NCI-H2196 (cell line): ENCODE results near the gene SPACA9.

Experiments
- DNase-seq: peaks from one replicate; lab custom pipeline; 2025; ENCODE audit not compliant: unreplicated experiment; lab: John Stamatoyannopoulos, UW

SPACA9 gene

DNA sequence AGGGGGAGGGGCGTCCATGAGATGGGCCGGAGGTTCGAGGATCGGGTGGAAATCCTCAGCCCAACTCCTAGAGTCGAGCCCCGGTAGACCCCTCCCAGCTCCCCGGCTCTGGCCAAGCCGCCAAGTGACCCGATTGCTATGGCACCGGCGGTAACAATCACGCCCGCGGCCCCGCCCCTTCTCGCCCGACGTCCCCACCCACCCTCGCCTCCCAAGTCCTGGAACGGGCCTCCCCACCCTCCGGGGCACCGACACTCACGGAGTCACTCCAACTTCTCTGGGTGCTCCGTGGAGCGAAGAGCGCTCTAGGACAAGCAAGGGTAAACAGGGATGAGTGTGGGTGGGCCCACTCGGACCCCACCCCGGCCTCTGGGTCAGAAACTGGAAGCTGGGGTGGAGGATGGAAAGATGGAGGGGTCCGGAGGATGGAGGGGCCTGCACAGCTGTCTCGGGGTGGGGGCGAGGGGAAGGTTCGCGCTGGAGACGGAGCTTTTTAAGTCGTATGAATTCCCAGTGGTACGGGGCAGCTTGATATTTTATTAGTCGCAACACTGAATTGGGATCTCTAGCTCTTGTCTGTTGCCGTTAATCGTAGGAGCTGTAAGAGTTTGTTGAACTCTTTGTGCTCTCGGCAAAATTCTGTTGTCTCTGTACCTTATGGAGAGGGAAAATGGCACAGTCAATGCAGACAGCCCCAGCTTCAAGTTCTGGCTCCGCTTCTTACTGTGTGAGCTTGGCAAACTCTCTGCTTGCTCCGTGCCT, at the start of gene SPACA9:
Gene SPACA9, plus strand, starts transcription at position 204 of the 762 bp plus-strand sequence. CDS start 5,050 bp downstream, outside the sequence.
- DNase-seq, result peak; percentile 25

DNA sequence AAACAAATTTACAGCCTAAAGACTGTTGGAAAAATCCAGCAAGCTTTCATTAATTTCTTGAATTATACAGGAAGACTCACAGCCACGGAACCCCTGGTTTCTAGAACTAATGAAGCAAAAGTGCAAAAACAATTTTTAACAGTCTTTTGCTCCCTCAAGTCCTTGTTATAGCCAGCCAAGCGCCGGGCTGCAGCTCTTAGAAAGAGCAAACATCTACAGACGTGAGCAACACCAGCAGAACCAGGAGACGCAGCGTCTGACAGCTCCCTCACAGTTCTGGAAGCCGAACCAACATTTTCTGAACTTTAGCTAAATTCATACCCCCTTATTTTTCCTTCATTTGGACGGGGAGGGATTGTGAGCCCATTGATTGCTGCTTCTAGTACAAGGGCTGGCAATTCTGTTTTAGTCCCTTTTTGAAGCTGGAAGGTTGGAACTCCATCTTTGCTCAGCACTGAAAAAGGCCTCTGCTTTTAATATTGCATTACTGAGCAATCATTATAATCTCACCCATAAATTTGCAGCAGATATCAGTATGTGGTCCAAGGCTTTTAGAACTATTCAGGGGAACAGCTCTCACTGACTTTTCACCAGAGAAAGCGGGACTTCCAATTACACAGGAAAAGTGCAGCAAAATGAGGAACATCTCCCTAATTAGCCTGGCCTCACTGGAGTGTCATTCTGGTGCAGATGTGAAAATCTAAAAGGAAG, 46.4 kb upstream of the SPACA9 start:
- DNase-seq, result no peak

DNA sequence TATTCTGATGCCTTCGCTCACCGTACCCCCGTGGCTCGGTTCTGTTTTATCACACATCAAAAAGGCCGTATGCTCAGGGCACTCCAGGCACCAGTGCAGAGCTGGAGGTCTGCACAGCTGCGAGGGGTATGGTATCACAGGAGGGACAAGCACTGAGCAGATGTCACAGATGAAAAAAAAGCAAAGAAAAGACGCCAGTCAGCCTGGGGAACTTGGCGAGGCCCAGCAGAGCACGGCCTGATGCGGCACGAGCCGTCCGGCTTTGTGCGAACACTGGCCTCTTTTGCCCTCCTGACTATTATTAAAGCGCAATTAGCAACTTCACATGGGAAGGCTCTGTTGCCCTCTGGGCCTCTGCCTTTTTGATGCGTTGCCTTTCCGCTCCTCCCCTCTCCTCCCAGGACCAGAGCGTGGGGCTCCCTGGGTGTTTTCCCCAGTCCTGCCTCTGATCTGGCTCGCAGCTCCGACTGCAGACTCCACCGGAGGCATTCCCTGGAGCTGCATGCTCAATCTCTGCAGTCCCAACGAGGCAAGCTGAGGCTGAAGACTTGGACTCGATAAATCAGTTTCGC, 45.1 kb upstream of the SPACA9 start:
- DNase-seq, result no peak

DNA sequence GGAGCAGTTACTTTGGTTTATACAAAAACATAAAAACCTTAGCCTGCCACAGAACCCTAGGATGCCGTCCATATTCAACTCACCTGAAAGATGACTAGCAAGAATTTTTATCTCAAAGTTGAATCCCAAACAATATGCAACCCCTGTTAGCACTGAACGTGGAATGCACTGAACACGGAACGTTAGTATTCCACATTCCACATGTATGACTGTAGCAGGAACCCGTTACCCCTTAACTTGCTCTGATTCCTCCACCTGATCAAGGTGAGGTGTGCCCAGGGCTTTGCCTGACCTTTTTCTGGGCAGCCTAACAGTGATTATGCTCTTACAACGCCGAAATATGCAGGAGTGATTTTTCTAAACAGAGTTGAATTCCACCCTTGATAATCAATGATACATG, 44.4 kb upstream of the SPACA9 start:
- DNase-seq, result no peak

DNA sequence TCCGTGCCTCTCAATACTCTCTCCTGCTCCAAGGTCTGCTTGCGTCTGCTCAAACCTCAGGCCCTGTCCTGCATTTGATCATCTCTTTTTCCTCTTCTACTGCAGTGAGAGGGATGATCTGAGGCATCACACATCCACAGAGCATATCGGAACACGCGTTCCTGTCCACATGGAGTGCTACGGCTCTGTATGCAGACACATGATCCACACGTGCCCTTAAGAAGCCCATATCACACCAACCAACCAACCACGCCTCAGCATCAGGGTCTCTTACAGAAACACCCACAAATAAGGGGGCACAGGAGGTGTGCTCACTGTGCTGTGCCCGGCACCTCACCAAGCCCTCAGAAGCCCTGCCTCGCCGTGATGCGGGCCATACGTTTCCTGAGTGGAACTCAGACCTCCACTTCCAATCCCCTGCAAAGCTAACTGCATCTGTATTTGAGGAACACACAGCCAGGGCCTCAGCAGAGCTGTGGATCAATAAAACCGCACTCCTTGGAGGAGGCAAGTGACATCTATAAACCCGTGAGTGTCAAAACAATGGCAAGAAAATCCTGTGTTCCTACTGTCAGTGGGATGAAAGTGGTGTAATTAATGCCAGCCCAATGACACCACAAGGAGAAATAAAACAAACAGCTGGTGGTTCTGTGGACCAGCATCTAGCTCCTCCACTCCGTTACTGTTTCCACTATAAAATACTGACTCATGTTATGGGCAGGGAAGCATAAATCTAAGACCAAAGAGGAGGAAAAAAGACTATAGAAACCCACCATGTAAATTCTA, 41.0 kb upstream of the SPACA9 start:
- DNase-seq, result no peak

DNA sequence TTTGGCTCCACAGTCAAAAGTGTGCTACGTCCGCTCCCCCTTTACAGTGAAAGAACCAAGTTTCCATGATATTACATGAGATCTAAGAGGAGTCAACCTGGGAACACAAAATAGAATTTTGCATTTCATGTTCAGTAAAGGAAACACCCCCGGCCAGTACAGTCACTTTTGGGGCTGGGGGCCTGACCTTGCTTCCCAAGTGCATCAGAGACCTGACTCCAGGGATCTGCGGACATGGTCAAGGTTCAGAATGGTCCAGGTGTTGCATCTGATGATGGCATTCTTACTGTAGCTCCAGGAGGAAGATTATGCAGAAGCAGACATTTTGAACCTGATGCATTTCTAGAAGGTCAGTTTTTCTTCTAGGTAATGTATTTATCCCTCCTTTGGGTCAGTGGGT, 40.4 kb upstream of the SPACA9 start:
- no peak for DNase-seq

DNA sequence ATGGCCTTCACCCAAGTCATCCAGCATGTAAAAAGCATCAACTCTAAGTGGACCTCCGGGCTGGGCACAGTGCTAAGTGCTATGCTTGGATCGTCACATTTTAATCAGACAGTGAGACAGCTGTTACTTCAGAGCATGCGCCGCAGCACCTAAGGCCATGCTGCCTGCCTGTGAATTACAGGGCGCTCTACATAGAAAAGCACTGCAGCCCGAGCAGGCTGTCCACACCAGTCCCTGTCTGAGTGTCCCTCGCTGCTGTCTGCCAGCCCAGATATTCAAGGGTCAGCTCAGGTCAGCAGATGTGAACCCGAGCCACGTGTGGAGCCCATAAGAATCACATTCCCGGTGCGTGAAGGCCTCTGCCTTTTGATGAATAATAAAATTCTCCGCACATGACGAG, 37.7 kb upstream of the SPACA9 start:
- no peak for DNase-seq

DNA sequence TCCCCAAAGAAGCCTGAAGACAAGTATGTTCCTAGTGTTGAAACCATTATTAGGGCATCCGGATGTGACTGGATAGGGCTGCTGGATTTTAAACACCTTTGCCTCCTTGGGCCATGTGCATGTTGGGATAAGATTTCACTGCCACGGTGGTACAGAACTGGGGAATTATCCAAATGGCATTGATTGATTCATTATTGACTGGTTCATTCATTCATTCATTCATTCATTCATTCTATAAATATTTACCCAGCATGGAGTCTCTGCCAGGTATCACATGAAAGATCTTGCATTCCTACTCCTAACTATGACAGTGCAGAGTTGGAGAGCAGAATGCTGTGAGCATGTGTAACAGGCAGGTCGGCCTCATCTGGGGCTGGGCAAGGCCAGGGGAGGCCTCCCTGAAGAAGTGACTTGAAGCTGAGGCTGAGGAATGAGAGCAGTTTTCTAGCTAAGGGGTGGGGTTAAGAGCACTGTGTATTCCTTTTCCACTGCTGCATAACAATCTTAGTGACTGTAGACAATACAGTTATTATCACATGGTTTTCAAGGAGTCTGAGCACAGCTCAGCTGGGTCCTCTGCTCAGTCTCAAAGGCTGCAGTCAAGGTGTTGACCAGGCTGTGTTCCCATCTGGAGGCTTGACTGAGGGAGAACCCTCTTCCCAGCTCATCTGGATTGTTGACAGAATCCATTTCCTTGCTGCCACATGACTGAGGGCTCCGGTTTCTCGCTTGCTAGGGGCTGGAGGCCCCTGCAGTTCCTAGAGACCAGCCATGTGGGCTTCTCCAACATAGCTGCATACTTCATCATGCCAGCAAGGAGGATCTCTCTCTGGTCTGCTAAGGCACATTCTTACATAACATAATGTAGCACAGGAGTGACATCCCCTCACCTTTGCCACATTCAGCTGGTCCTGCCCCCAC, 36.3 kb upstream of the SPACA9 start:
- no peak for DNase-seq

DNA sequence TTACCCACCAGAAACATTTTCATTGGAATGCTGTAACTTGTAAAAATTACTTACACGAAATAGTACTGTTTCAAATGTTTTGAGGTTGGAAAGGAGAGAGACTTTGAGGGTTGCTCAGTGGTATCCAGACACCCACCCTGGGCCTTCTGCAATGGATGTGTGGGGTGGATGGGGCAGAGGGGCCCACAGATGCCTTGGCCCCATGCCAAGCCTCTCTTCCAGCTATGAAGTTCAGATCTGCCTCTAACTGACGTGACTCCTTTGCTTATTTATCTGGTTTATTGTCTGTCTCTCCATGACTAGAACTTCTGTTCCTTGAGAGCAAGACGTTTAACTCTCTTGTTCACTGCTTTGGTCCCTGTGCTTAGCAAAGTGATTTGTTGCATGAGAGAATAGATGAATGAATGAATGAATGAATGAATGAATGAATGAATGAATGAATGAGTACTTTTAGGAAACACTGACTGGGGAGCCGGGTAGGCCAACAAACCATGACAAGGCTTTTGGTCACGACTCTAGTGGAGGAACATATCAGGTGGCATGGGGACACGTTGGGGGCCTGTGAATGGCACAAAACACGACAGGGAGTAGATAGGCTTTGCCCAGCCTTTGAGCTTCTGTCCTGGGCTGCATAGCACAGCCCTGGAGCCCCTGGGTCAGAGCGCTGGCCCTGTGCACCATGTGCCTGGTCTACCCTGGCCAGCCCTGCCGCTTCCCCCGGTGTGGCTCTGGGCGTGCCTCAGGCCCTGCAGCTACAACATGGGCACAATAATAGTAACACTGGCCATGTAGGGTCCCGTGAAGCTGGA, 32.4 kb upstream of the SPACA9 start:
- no peak for DNase-seq

DNA sequence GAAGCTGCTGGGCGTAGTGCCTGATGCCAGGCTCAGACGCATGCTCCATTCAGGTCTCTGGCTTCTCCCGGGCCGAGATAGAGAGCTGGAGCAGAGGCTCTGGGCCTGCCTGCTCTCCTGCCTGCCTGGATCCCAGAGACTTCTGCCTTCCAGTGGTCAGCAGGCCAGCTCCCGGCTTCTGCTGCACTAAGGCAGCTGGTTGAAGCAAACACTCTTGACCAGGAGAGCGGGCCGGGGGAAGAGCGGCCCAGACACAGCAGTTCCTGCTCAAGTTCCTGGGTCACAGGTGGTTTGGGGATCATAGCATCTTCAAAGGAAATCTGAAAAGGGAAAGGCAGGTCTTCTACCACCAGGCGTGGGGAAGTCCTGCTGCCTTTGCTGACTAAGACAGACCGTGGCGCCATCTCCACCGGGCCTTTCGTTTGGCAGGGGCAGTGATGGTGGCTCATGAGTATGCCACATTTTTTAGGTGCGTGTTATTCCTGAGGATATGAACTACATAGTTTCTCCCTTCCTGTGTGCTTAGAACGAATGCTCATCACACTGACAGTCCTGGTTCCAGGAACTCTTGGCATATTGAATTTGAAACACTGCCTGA, 31.7 kb upstream of the SPACA9 start:
- no peak for DNase-seq

DNA sequence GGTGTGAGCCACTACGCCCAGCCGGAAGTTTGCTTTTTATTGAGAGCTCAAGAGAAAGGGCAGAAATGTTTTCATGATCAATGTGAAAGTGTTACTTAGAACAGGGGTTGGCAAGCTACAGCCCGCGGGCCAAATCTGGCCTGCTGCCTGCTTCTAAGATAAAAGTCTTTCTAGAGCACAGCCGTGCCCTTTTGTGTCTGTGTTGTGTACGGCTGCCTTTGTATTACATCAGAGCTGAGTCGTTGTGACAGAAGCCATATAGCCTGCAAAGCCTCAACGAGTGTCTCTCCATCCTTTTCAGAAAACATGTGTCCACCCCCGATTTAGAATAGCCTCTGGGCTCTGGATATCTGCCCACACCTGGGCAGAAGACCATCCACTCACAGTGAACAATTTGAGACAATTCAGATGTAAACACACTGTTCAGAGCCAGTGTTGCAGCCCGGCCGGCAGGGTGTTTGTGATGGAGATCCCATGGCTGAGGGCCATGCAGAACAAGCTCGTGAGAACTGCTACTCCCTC, 29.5 kb upstream of the SPACA9 start:
- no peak for DNase-seq

DNA sequence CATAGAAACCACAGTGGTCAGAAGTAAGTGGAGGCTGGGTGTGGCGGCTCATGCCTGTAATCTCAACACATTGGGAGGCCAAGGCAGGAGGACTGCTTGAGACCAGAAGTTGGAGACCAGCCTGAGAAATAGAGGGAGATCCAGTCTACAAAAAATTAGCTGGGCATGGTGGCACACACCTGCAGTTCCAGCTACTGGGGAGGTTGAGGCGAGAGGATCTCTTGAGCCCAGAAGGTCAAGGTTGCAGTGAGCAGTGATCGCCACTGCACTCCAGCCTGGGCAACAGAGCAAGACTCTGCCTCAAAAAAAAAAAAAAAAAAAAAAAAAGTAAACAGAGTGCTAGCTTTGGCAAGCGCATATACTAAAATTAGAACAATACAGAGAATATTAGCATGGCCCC, 25.2 kb upstream of the SPACA9 start:
- DNase-seq, result no peak

DNA sequence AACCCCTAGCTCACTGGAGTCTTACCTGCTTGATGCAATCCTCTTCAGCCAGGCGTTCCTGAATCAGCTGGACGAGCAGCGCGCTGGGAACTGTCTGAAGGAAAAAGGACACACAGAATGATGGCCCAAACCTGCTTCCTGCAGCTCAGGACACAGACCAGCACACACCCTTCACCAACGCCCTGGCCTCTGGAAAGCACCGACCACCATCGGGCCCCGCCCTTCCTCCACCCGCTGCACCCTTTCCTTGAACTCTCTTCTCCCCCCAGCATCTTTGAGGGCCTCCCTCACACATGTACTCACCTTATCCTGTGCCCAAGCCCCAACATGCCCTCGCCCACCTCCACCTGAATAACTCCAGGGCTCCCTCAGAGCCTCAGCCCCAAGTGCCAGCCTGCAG, 23.9 kb upstream of the SPACA9 start:
- DNase-seq, result no peak

DNA sequence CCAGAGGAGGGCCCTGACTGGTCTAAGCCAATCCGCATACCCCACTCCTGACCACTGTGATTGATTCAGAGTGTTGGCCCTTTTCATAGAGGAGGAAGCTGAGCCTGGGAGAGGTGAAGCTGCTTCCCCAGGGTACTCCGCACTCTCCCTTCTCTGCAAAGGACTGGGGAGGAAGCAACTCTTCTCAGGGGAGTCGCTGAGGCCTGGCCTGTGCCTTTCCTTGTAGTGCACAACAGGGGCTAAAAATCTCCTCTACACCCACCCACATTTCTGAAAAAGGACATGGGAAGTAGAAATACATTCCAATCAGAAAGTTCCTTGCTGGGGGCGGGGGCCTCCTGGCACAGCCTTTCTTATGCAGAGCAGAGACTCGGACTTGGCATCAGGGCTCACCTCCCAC, 22.8 kb upstream of the SPACA9 start:
- no peak for DNase-seq

DNA sequence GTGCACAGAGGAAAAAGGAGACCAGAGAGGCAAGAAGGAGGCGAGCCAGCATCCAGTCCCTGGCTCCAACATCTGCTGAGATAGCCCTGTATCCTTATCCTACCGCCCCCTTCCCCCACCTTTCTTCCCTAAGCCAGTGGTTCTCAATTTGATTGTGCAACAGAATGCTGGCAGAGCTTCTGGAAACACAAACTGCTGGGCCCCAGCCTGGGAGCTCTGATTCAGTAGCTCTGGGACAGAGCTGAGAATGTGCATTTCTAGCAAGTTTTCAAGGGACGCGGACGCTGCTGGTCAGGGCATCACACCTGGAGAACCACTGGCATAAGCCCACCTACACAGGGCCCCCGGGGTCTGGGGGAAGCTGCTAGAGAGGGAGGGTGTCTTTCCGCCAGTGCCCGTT, 21.7 kb upstream of the SPACA9 start:
- DNase-seq, result no peak

DNA sequence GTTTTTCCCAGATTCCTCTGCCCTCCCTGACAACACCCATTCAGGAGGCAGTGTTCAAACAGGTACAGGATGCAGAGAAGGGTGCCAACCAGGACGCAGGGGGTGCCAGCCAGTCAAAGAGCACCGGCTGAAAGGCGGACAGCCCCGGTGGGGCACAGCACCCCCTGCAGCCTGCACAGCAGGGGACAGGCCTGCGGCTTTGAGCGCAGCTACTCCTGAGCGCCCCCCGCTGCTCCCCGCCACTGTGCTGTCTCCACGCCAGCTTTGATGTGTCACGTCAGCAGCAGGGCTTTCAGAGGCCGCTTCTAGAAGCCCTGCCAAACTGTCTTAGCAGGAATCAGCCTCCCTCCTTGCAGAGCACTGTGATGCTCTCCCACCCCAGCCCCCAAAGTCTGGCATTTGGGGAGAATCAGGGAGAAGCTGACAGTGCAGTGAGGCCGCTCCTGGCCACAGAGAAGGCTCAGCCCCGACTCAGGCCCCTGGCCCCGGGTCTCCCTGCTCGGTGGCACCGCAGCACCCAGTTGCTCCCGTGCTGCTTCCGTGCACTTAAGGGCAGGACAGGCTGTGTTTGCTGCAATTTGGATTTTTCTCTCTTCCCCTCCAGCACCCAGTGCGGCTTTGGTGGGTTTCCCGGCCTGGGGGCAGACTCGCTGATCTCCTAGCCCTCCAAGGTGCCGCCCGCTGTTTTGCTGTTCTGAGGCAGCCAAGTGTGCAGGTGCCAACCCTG, 20.9 kb upstream of the SPACA9 start:
- DNase-seq, result no peak

DNA sequence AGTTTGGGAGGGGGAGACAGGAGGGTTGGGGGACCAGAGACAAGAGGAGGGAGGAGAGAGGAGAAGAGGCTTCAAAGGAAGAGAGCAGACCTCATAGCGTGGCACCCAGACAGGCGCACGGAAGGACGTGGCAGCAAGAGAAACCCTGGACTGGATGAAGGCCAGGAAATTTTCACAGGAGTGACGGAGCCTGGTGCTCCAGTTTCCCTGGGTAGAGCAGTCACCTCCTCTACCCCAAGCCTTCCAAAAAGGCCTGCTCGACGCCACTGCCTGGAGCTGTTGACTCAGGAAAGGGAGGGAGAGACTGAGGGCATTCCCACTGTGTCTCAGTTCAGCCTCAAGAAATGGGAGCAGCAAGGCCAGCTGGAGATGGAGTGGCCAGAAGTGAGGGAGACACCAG, 19.9 kb upstream of the SPACA9 start:
- no peak for DNase-seq

DNA sequence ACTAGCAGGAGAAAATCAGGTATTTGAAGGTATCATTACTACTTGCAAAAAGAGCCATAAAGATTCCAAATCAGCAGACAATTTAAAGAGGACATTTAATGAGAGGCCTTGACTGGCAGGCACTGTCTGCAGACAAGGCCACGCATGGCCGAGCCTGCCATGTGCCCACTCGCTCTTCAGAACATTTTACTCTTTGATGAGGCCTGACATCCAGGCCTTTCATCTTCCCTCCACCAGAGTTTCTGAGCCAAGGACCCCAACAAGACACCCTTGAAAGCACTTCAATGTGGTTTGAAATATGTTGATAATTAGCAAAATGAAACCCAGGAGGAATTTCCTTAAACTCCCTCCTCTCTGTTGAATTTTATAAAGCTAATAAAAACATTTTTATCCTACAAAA, 17.0 kb upstream of the SPACA9 start:
- no peak for DNase-seq
